NB4 (cell line): Measurements from ENCODE around the gene CMSS1.

ENCODE experiments used
- DNase-seq: peaks from one replicate; pipeline ENCODE4 v3.0.0; 2010; ENCODE audit warnings: low read depth
- H3K4me3 ChIP-seq: one replicate; pipeline ENCODE4 v1.5.1; 2011; ENCODE audit warnings: mild to moderate bottlenecking, low read depth, low read length, moderate library complexity
- MYC ChIP-seq: IDR thresholded peaks from 2 replicates; pipeline ENCODE4 v1.6.1; 2011; ENCODE audit warnings: low read depth, low read length
- POLR2A ChIP-seq: IDR thresholded peaks from 2 replicates; pipeline ENCODE4 v1.6.1; 2011; ENCODE audit warnings: mild to moderate bottlenecking; ENCODE audit not compliant: insufficient read length; ENCODE audit errors: extremely low read depth
- TF ChIP-seq, protein P1 (sequence below): IDR thresholded peaks from one replicate; pipeline ENCODE4 v1.5.1; 2012; ENCODE audit warnings: low read depth, low read length
- TF ChIP-seq, protein P2 (sequence below): IDR thresholded peaks from 2 replicates; pipeline ENCODE4 v1.6.1; 2011; ENCODE audit warnings: low read depth, low read length

Gene CMSS1

DNA sequence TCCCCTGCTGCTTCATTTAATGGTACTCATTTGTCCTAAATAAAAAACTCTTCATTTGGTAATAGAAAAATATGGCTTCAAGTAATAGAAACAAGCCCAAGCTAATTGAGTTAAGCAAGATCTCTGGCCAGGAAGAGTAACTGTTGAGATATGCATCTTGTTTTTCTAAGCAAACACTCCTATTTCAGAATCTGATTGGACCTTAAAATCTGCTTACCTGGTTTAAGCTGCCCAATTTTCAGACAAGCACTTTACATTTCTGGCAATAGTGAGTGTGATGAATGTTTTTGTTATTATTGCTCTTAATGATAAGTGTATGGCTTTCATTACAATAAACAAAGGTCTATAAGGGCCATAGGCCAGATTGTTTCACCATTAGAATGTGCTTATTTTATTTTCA is 86.2 kb downstream of the CMSS1 start:
- DNase-seq: no peak
- TF ChIP-seq POLR2A (no peak), MYC (no peak)
- TF ChIP-seq, protein P1, sequence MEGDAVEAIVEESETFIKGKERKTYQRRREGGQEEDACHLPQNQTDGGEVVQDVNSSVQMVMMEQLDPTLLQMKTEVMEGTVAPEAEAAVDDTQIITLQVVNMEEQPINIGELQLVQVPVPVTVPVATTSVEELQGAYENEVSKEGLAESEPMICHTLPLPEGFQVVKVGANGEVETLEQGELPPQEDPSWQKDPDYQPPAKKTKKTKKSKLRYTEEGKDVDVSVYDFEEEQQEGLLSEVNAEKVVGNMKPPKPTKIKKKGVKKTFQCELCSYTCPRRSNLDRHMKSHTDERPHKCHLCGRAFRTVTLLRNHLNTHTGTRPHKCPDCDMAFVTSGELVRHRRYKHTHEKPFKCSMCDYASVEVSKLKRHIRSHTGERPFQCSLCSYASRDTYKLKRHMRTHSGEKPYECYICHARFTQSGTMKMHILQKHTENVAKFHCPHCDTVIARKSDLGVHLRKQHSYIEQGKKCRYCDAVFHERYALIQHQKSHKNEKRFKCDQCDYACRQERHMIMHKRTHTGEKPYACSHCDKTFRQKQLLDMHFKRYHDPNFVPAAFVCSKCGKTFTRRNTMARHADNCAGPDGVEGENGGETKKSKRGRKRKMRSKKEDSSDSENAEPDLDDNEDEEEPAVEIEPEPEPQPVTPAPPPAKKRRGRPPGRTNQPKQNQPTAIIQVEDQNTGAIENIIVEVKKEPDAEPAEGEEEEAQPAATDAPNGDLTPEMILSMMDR: no peak
- TF ChIP-seq, protein P2, sequence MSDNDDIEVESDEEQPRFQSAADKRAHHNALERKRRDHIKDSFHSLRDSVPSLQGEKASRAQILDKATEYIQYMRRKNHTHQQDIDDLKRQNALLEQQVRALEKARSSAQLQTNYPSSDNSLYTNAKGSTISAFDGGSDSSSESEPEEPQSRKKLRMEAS: no peak
- H3K4me3 ChIP-seq: no peak overlapping the region

DNA sequence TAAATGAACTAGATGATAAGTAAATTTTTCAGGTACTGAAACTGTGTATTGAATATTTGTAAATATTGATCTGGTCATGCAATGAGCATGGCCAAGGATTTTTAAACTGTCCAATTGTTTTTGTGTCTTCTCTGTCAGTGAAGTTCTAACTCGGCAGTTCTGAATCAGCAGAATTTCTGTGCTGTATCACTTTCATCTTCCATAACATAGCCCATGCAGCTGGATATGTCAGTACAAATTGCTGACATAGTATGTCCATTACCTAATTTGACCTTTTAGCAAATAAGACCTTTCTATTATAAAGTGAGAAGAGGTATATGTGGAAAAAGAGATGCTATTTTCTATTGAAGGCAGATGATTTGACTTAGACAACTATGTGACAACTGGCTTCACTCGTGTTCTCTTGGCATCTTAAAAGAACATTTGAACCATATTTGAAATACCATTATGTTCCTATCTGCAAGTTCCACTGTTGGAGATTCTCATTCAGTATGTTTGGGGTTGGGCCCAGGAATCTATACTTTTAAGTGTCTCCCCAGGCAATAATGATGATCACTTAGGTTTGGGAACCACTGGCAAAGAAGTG is 90.4 kb downstream of the CMSS1 start:
- TF ChIP-seq MYC (no peak), POLR2A (no peak)
- TF ChIP-seq, protein P1: no peak
- TF ChIP-seq, protein P2: no peak

GRCh38 chr3:99909714-99910495 is 92.2 kb downstream of the CMSS1 start:
- TF ChIP-seq, protein P1: no peak
- TF ChIP-seq, protein P2: no peak
- no peak for TF ChIP-seq POLR2A
- TF ChIP-seq MYC: no peak
- no peak for DNase-seq
- no peak overlapping the region for H3K4me3 ChIP-seq

More for the DNA sequence above, 90.4 kb downstream of the CMSS1 start:
- H3K4me3 ChIP-seq: no peak overlapping the region
- DNase-seq: no peak

DNA sequence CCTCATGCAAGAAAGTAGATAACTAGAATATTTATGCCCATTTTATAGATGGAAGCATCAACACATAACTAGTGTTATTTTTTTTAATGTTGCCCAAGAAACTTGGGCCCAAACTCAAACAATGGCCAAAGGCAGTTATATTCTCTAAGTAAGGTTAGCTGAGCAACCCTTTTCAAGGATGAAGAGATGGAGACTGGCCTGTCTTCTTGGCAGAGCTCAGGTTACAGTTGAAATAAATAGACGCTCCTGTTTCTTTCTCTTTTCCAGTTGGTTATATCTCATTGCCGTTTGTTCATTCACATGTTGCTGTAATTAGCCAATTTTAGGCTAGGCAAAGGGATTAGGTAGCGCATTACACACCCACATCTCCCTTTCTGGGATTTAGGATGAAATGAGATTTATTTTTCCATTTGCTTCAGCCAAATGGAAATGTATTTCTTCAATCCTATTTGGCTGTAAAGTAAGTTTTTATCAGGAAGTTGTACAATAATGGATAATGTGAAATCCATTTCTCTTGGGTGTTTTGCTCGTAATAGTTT is 93.2 kb downstream of the CMSS1 start:
- DNase-seq: no peak
- no peak overlapping the region for H3K4me3 ChIP-seq
- TF ChIP-seq, protein P2: no peak
- TF ChIP-seq MYC (no peak), POLR2A (no peak)
- TF ChIP-seq, protein P1: no peak

DNA sequence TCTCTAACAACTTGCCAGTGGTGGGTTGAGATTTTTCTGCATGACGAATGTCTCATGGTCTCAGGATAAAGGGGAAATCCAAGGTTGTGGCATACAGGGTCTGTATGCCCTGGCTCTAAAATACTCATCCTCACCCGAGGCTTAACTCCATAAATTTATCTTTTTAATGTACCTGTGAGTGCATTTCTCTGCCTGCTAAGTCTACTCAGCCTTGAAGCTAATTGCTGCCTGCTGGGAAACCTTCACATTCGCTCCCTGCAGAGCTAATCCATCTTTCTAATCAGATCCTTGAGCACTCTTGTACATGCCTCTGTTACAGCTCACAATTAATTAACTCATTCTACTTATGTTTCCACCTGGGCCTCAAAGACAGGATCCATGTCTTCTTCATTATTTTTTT is 93.8 kb downstream of the CMSS1 start:
- TF ChIP-seq MYC: no peak
- TF ChIP-seq, protein P2: no peak
- no peak for TF ChIP-seq POLR2A
- TF ChIP-seq, protein P1: no peak
- H3K4me3 ChIP-seq: no peak overlapping the region
- no peak for DNase-seq
